DOHH2 (cell line): ENCODE data around the gene VRK2.

Source experiments
- H3F3A ChIP-seq: fragments of 200-600 bp; sonication (generic), shearing (Covaris generic); 2 replicates; pipeline ENCODE4 v1.6.0; 2016; ENCODE audit warnings: antibody characterized with exemption, mild to moderate bottlenecking; ENCODE audit not compliant: control insufficient read depth, insufficient read depth
- H3K27ac ChIP-seq: fragments of 200-600 bp; sonication (generic); 2 replicates; pipeline ENCODE4 v1.5.1; 2014; ENCODE audit warnings: low read depth, mild to moderate bottlenecking, low read length, moderate library complexity
- H3K27me3 ChIP-seq: fragments of 200-600 bp; sonication (generic); 2 replicates; pipeline ENCODE4 v1.6.1; 2014; ENCODE audit warnings: mild to moderate bottlenecking, low read length, mixed read lengths; ENCODE audit not compliant: control insufficient read depth
- H3K36me3 ChIP-seq: fragments of 200-600 bp; sonication (generic); 2 replicates; pipeline ENCODE4 v1.6.1; 2014; ENCODE audit warnings: mild to moderate bottlenecking, low read length, moderate library complexity, mixed read lengths; ENCODE audit not compliant: control insufficient read depth
- H3K4me1 ChIP-seq: fragments of 200-600 bp; sonication (generic); 2 replicates; pipeline ENCODE4 v1.6.1; 2014; ENCODE audit warnings: mild to moderate bottlenecking, low read length, mixed read lengths; ENCODE audit not compliant: control insufficient read depth
- H3K4me2 ChIP-seq: fragments of 200-600 bp; sonication (generic); 2 replicates; pipeline ENCODE4 v1.6.0; 2014; ENCODE audit warnings: mild to moderate bottlenecking, low read length, moderate library complexity
- H3K4me3 ChIP-seq: fragments of 200-600 bp; sonication (generic); 2 replicates; pipeline ENCODE4 v1.5.1; 2014; ENCODE audit warnings: mild to moderate bottlenecking, low read length, mixed read lengths
- H3K79me2 ChIP-seq: fragments of 200-600 bp; sonication (generic); 2 replicates; pipeline ENCODE4 v1.6.1; 2014; ENCODE audit warnings: mild to moderate bottlenecking, low read length, mixed read lengths; ENCODE audit not compliant: control insufficient read depth
- H3K9me2 ChIP-seq: fragments of 200-600 bp; sonication (generic); replicated peaks from 2 replicates; pipeline ENCODE4 v1.6.1; 2014; ENCODE audit warnings: mild to moderate bottlenecking, low read length, mixed read lengths; ENCODE audit not compliant: control insufficient read depth
- H3K9me3 ChIP-seq: fragments of 200-600 bp; sonication (generic); 2 replicates; pipeline ENCODE4 v1.6.1; 2014; ENCODE audit warnings: antibody characterized with exemption, low read length, mixed read lengths; ENCODE audit not compliant: control insufficient read depth, insufficient read depth
- H4K20me1 ChIP-seq: fragments of 200-600 bp; sonication (generic); 2 replicates; pipeline ENCODE4 v1.6.0; 2014; ENCODE audit warnings: low read depth, mild to moderate bottlenecking, antibody characterized with exemption, low read length, moderate library complexity; ENCODE audit not compliant: control insufficient read depth, insufficient read depth
- CTCF ChIP-seq: fragments of 200-600 bp; sonication (generic); IDR thresholded peaks from one replicate; pipeline ENCODE4 v1.5.1; 2014; ENCODE audit warnings: antibody characterized with exemption, mild to moderate bottlenecking, low read depth, low read length; ENCODE audit not compliant: poor library complexity, severe bottlenecking
- EZH2phosphoT487 ChIP-seq: fragments of 200-600 bp; sonication (generic); IDR thresholded peaks from 2 replicates; pipeline ENCODE4 v1.6.1; 2017; ENCODE audit warnings: borderline replicate concordance, mild to moderate bottlenecking, antibody characterized with exemption, low read length, moderate library complexity, mixed read lengths

Gene VRK2

GRCh38 chr2:58051445-58051844 lies 4.8 kb downstream of the VRK2 start:
- Histone ChIP-seq H4K20me1 (no peaks in the 10 kb centered on the region), H3K9me3 (no peaks in the 10 kb centered on the region), H3K36me3 (peaks cover 38% of the 10 kb centered on the region), H3K4me2 (no peak overlapping the region), H3K4me3 (no peak overlapping the region), H3F3A (no peaks in the 10 kb centered on the region), H3K4me1 (peaks cover 12% of the 10 kb centered on the region), H3K27ac (no peak overlapping the region), H3K27me3 (no peaks in the 10 kb centered on the region), H3K79me2 (peaks cover 24% of the 10 kb centered on the region), H3K9me2 (no peaks in the 10 kb centered on the region)
- TF ChIP-seq EZH2phosphoT487: no peak
- no peak for TF ChIP-seq CTCF

DNA sequence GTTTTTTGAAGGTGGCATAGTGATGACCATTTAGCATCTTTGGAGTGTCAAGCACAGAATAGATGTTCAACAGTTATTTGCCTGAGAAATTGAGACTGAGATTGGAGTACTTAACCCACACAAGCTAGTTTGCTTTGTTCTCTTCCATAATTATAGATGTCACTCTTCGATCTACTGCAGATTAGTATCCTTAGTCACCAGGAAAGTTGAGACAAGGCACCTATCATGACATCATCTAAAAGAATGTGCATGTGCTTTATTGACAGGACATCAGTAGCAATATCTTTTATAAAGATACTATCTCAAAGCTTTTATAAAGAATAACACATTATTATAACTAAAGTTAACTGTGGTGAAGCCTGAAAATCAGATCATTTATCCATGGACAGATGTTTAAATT lies 6.4 kb downstream of the VRK2 start:
- no peak overlapping the region for H3K27ac ChIP-seq
- no peaks in the 10 kb centered on the region for H3K9me2 ChIP-seq
- no peak for TF ChIP-seq CTCF
- no peak overlapping the region for H3K4me3 ChIP-seq
- H4K20me1 ChIP-seq: no peaks in the 10 kb centered on the region
- H3K79me2 ChIP-seq: peaks cover 17% of the 10 kb centered on the region
- H3K4me2 ChIP-seq: no peak overlapping the region
- H3K4me1 ChIP-seq: peaks cover 10% of the 10 kb centered on the region
- H3K9me3 ChIP-seq: no peaks in the 10 kb centered on the region
- peaks cover 41% of the 10 kb centered on the region for H3K36me3 ChIP-seq
- H3F3A ChIP-seq: no peaks in the 10 kb centered on the region
- H3K27me3 ChIP-seq: no peaks in the 10 kb centered on the region

- Histone ChIP-seq H3K9me3 (no peaks in the 10 kb centered on the region), H3K4me2 (no peak overlapping the region), H3K79me2 (peaks cover 4% of the 10 kb centered on the region; the same call in 1 of the 2 replicates), H3F3A (no peaks in the 10 kb centered on the region), H3K9me2 (no peaks in the 10 kb centered on the region), H3K4me3 (no peak overlapping the region), H3K36me3 (peaks cover 41% of the 10 kb centered on the region), H4K20me1 (no peaks in the 10 kb centered on the region), H3K27me3 (no peaks in the 10 kb centered on the region), H3K27ac (no peak overlapping the region), H3K4me1 (no peaks in the 10 kb centered on the region; the same call in 1 of the 2 replicates)
- TF ChIP-seq EZH2phosphoT487 (no peak), CTCF (no peak)
Observed at GRCh38 chr2:58054264-58054663, 7.7 kb downstream of the VRK2 start.
